Measurements from ENCODE around the gene HMX1.

Gene HMX1

GRCh38 chr4:8855818-8856245, 15.8 kb downstream of the HMX1 start:
- TF ChIP-seq GATA3 (IDR thresholded peaks at IDR 0.05; ENCODE audit: low read depth, low read length) (no peak), GATA2 (IDR thresholded peaks at IDR 0.05; ENCODE audit: low read depth, low read length) (no peak)

- no peak for TF ChIP-seq GATA2 (IDR thresholded peaks at IDR 0.05; ENCODE audit: low read depth, low read length)
- TF ChIP-seq GATA3 (IDR thresholded peaks at IDR 0.05; ENCODE audit: low read depth, low read length) = no peak
Observed at GRCh38 chr4:8854931-8855330, 16.7 kb downstream of the HMX1 start.

GRCh38 chr4:8854016-8854415, 17.6 kb downstream of the HMX1 start:
- TF ChIP-seq GATA3 (IDR thresholded peaks at IDR 0.05; ENCODE audit: low read depth, low read length) (no peak), GATA2 (IDR thresholded peaks at IDR 0.05; ENCODE audit: low read depth, low read length) (no peak)

- no peak for TF ChIP-seq GATA3 (IDR thresholded peaks at IDR 0.05; ENCODE audit: low read depth, low read length)
- no peak for TF ChIP-seq GATA2 (IDR thresholded peaks at IDR 0.05; ENCODE audit: low read depth, low read length)
Observed at GRCh38 chr4:8853249-8853648, 18.4 kb downstream of the HMX1 start.

GRCh38 chr4:8852118-8852704, 19.4 kb downstream of the HMX1 start:
- TF ChIP-seq GATA3 (IDR thresholded peaks at IDR 0.05; ENCODE audit: low read depth, low read length) (no peak), GATA2 (IDR thresholded peaks at IDR 0.05; ENCODE audit: low read depth, low read length) (no peak)

GRCh38 chr4:8851321-8852117, 20.1 kb downstream of the HMX1 start:
- no peak for TF ChIP-seq GATA3 (IDR thresholded peaks at IDR 0.05; ENCODE audit: low read depth, low read length)
- no peak for TF ChIP-seq GATA2 (IDR thresholded peaks at IDR 0.05; ENCODE audit: low read depth, low read length)

GRCh38 chr4:8850830-8851188, 20.8 kb downstream of the HMX1 start:
- TF ChIP-seq GATA3 (IDR thresholded peaks at IDR 0.05; ENCODE audit: low read depth, low read length) (no peak), GATA2 (IDR thresholded peaks at IDR 0.05; ENCODE audit: low read depth, low read length) (no peak)

- TF ChIP-seq GATA3 (IDR thresholded peaks at IDR 0.05; ENCODE audit: low read depth, low read length) = no peak
- TF ChIP-seq GATA2 (IDR thresholded peaks at IDR 0.05; ENCODE audit: low read depth, low read length) = no peak
Observed at GRCh38 chr4:8850074-8850829, 21.4 kb downstream of the HMX1 start.

- TF ChIP-seq GATA3 (IDR thresholded peaks at IDR 0.05; ENCODE audit: low read depth, low read length) = no peak
- no peak for TF ChIP-seq GATA2 (IDR thresholded peaks at IDR 0.05; ENCODE audit: low read depth, low read length)
Observed at GRCh38 chr4:8849266-8850073, 22.2 kb downstream of the HMX1 start.

- TF ChIP-seq GATA3 (IDR thresholded peaks at IDR 0.05; ENCODE audit: low read depth, low read length) (no peak), GATA2 (IDR thresholded peaks at IDR 0.05; ENCODE audit: low read depth, low read length) (no peak)
Observed at GRCh38 chr4:8848507-8849265, 23.0 kb downstream of the HMX1 start.

GRCh38 chr4:8847764-8848163, 23.9 kb downstream of the HMX1 start:
- TF ChIP-seq GATA3 (IDR thresholded peaks at IDR 0.05; ENCODE audit: low read depth, low read length) = no peak
- no peak for TF ChIP-seq GATA2 (IDR thresholded peaks at IDR 0.05; ENCODE audit: low read depth, low read length)

GRCh38 chr4:8847331-8847730, 24.3 kb downstream of the HMX1 start:
- no peak for TF ChIP-seq GATA3 (IDR thresholded peaks at IDR 0.05; ENCODE audit: low read depth, low read length)
- no peak for TF ChIP-seq GATA2 (IDR thresholded peaks at IDR 0.05; ENCODE audit: low read depth, low read length)

GRCh38 chr4:8846826-8847225, 24.8 kb downstream of the HMX1 start:
- TF ChIP-seq GATA2 (IDR thresholded peaks at IDR 0.05; ENCODE audit: low read depth, low read length) (no peak), GATA3 (IDR thresholded peaks at IDR 0.05; ENCODE audit: low read depth, low read length) (no peak)

Measured in SH-SY5Y (cell line).